GM18868 (cell line): ENCODE data around the gene ROBO3.

Experiments used
- ATAC-seq: cut with Tn5 transposase; IDR thresholded peaks from one replicate; pipeline ENCODE4 v1.9.1; 2021; ENCODE audit warnings: mild to moderate bottlenecking, moderate library complexity; ENCODE audit not compliant: unreplicated experiment

The ROBO3 gene

GRCh38 chr11:124891373-124891861, 26.2 kb downstream of the ROBO3 start:
- no peak for ATAC-seq

GRCh38 chr11:124892146-124892545, 26.9 kb downstream of the ROBO3 start:
- ATAC-seq: no peak

GRCh38 chr11:124892750-124893454, 27.7 kb downstream of the ROBO3 start:
- ATAC-seq: no peak

- no peak for ATAC-seq
Measured at GRCh38 chr11:124893781-124894401, 28.7 kb downstream of the ROBO3 start.

- no peak for ATAC-seq
Measured at GRCh38 chr11:124894606-124895430, 29.6 kb downstream of the ROBO3 start.

- no peak for ATAC-seq
Measured at GRCh38 chr11:124895471-124895971, 30.3 kb downstream of the ROBO3 start.

- ATAC-seq: no peak
Measured at GRCh38 chr11:124896071-124896750, 31.0 kb downstream of the ROBO3 start.

- no peak for ATAC-seq
Measured at GRCh38 chr11:124896821-124897391, 31.7 kb downstream of the ROBO3 start.

- ATAC-seq: no peak
Measured at GRCh38 chr11:124897674-124898262, 32.5 kb downstream of the ROBO3 start, which contains the start of gene ROBO4. TSS of gene ROBO4 (minus strand) at chr11:124897865. CDS start at chr11:124897795, 70 bp downstream.

GRCh38 chr11:124898263-124898680, 33.0 kb downstream of the ROBO3 start:
- no peak for ATAC-seq

- no peak for ATAC-seq
Measured at GRCh38 chr11:124898711-124899110, 33.5 kb downstream of the ROBO3 start.

- ATAC-seq: no peak
Measured at GRCh38 chr11:124899383-124900145, 34.3 kb downstream of the ROBO3 start.

GRCh38 chr11:124900464-124900863, 35.2 kb downstream of the ROBO3 start:
- no peak for ATAC-seq

- ATAC-seq: no peak
Measured at GRCh38 chr11:124902616-124903015, 37.4 kb downstream of the ROBO3 start.

GRCh38 chr11:124915541-124916369, 50.5 kb downstream of the ROBO3 start:
- no peak for ATAC-seq

- ATAC-seq: no peak
Measured at GRCh38 chr11:124916370-124916710, 51.1 kb downstream of the ROBO3 start.

- ATAC-seq: no peak
Measured at GRCh38 chr11:124917115-124917637, 51.9 kb downstream of the ROBO3 start.

GRCh38 chr11:124918950-124919349, 53.7 kb downstream of the ROBO3 start, which contains the start of gene HEPN1:
TSS of gene HEPN1 (plus strand) at chr11:124919250.
- no peak for ATAC-seq
